Measurements from ENCODE around the gene TSPEAR.
"Not testable (repeated sequence)": the region's sequence is repeated elsewhere in the genome, so short reads cannot be mapped to it uniquely, and the experiment has no call there.

TSPEAR gene

GRCh38 chr21:44637018-44637850 lies 74.1 kb downstream of the TSPEAR start, which contains the start of gene KRTAP10-10:
TSS of gene KRTAP10-10 (plus strand) at chr21:44637356. CDS start at chr21:44637418, 62 bp downstream.
- Mint-ChIP-seq H3K4me1 (ENCODE audit: low read depth) (no peaks in the 10 kb centered on the region), H3K27ac (no peak within 1 kb of the TSS), H3K9me3 (ENCODE audit: low read depth) (peaks cover 11% of the 10 kb centered on the region), H3K36me3 (peaks cover 12% of the 10 kb centered on the region), H3K27me3 (no peaks in the 10 kb centered on the region), H3K4me3 (no peak within 1 kb of the TSS)

- Mint-ChIP-seq H3K4me1 (ENCODE audit: low read depth) (no peaks in the 10 kb centered on the region), H3K36me3 (peaks cover 13% of the 10 kb centered on the region), H3K4me3 (no peak overlapping the region), H3K27me3 (no peaks in the 10 kb centered on the region), H3K9me3 (ENCODE audit: low read depth) (peaks cover 18% of the 10 kb centered on the region), H3K27ac (no peak overlapping the region)
These were observed 75.0 kb downstream of the TSPEAR start for GRCh38 chr21:44636209-44637017.

GRCh38 chr21:44632067-44632466 lies 79.3 kb downstream of the TSPEAR start:
- Mint-ChIP-seq H3K4me3 (no peak overlapping the region), H3K27ac (no peak overlapping the region), H3K36me3 (peaks cover 16% of the 10 kb centered on the region), H3K27me3 (no peaks in the 10 kb centered on the region), H3K4me1 (ENCODE audit: low read depth) (peaks cover 24% of the 10 kb centered on the region), H3K9me3 (ENCODE audit: low read depth) (peaks cover 17% of the 10 kb centered on the region)

GRCh38 chr21:44630440-44630839 lies 80.9 kb downstream of the TSPEAR start:
- Mint-ChIP-seq H3K36me3 (peaks cover 16% of the 10 kb centered on the region), H3K4me1 (ENCODE audit: low read depth) (peaks cover 35% of the 10 kb centered on the region), H3K27ac (peak overlapping the region; percentile 86), H3K27me3 (no peaks in the 10 kb centered on the region), H3K9me3 (ENCODE audit: low read depth) (peaks cover 17% of the 10 kb centered on the region), H3K4me3 (peak overlapping the region; percentile 43)

GRCh38 chr21:44628707-44629391 lies 82.5 kb downstream of the TSPEAR start:
- peaks cover 36% of the 10 kb centered on the region for H3K4me1 Mint-ChIP-seq (ENCODE audit: low read depth)
- H3K36me3 Mint-ChIP-seq = peaks cover 24% of the 10 kb centered on the region
- H3K4me3 Mint-ChIP-seq = no peak overlapping the region
- peaks cover 24% of the 10 kb centered on the region for H3K9me3 Mint-ChIP-seq (ENCODE audit: low read depth)
- H3K27me3 Mint-ChIP-seq = no peaks in the 10 kb centered on the region
- H3K27ac Mint-ChIP-seq = no peak overlapping the region

- H3K4me1 Mint-ChIP-seq (ENCODE audit: low read depth) = peaks cover 36% of the 10 kb centered on the region
- not testable (repeated sequence) for H3K4me3 Mint-ChIP-seq, H3K27ac Mint-ChIP-seq, H3K27me3 Mint-ChIP-seq
- H3K36me3 Mint-ChIP-seq = peaks cover 24% of the 10 kb centered on the region
- H3K9me3 Mint-ChIP-seq (ENCODE audit: low read depth) = peaks cover 34% of the 10 kb centered on the region
These were observed 83.5 kb downstream of the TSPEAR start for GRCh38 chr21:44627831-44628233.

GRCh38 chr21:44627181-44627822 lies 84.1 kb downstream of the TSPEAR start:
- not testable (repeated sequence) for H3K27me3 Mint-ChIP-seq, H3K27ac Mint-ChIP-seq
- H3K4me3 Mint-ChIP-seq = peak overlapping the region; percentile 27
- H3K9me3 Mint-ChIP-seq (ENCODE audit: low read depth) = peaks cover 38% of the 10 kb centered on the region
- H3K4me1 Mint-ChIP-seq (ENCODE audit: low read depth) = peaks cover 36% of the 10 kb centered on the region
- H3K36me3 Mint-ChIP-seq = peaks cover 28% of the 10 kb centered on the region

GRCh38 chr21:44626673-44627143 lies 84.7 kb downstream of the TSPEAR start, which contains the start of gene KRTAP10-9:
TSS of gene KRTAP10-9 (plus strand) at chr21:44627093. CDS start at chr21:44627172, 79 bp downstream.
- Mint-ChIP-seq H3K27me3 (no peaks in the 10 kb centered on the region), H3K36me3 (peaks cover 27% of the 10 kb centered on the region), H3K4me1 (ENCODE audit: low read depth) (peaks cover 36% of the 10 kb centered on the region), H3K27ac (peak within 1 kb of the TSS; percentile 34), H3K9me3 (ENCODE audit: low read depth) (peaks cover 34% of the 10 kb centered on the region), H3K4me3 (peak within 1 kb of the TSS; percentile 27)

GRCh38 chr21:44626262-44626661 lies 85.1 kb downstream of the TSPEAR start:
- Mint-ChIP-seq H3K36me3 (peaks cover 26% of the 10 kb centered on the region), H3K4me1 (ENCODE audit: low read depth) (peaks cover 36% of the 10 kb centered on the region), H3K4me3 (no peak overlapping the region), H3K27me3 (no peaks in the 10 kb centered on the region), H3K27ac (peak overlapping the region; percentile 34), H3K9me3 (ENCODE audit: low read depth) (peaks cover 32% of the 10 kb centered on the region)

- peaks cover 29% of the 10 kb centered on the region for H3K9me3 Mint-ChIP-seq (ENCODE audit: low read depth)
- H3K27me3 Mint-ChIP-seq = no peaks in the 10 kb centered on the region
- peaks cover 23% of the 10 kb centered on the region for H3K36me3 Mint-ChIP-seq
- no peak overlapping the region for H3K27ac Mint-ChIP-seq
- H3K4me1 Mint-ChIP-seq (ENCODE audit: low read depth) = peaks cover 34% of the 10 kb centered on the region
- no peak overlapping the region for H3K4me3 Mint-ChIP-seq
These were observed 85.6 kb downstream of the TSPEAR start for GRCh38 chr21:44625756-44626155.

GRCh38 chr21:44623575-44623974 lies 87.8 kb downstream of the TSPEAR start:
- Mint-ChIP-seq H3K4me1 (ENCODE audit: low read depth) (peaks cover 38% of the 10 kb centered on the region), H3K27me3 (no peaks in the 10 kb centered on the region), H3K36me3 (peaks cover 36% of the 10 kb centered on the region), H3K9me3 (ENCODE audit: low read depth) (peaks cover 42% of the 10 kb centered on the region), H3K27ac (no peak overlapping the region), H3K4me3 (no peak overlapping the region)

- peak overlapping the region; percentile 95 for H3K27ac Mint-ChIP-seq
These were observed 91.5 kb downstream of the TSPEAR start for GRCh38 chr21:44619886-44620285.

GRCh38 chr21:44618909-44619308 lies 92.5 kb downstream of the TSPEAR start:
- H3K36me3 Mint-ChIP-seq = peaks cover 28% of the 10 kb centered on the region
- peaks cover 36% of the 10 kb centered on the region for H3K9me3 Mint-ChIP-seq (ENCODE audit: low read depth)
- peak overlapping the region; percentile 75 for H3K4me3 Mint-ChIP-seq
- H3K4me1 Mint-ChIP-seq (ENCODE audit: low read depth) = peaks cover 52% of the 10 kb centered on the region
- no peaks in the 10 kb centered on the region for H3K27me3 Mint-ChIP-seq
- peak overlapping the region; percentile 95 for H3K27ac Mint-ChIP-seq

More at GRCh38 chr21:44619886-44620285, 91.5 kb downstream of the TSPEAR start:
- Mint-ChIP-seq H3K27me3 (no peaks in the 10 kb centered on the region), H3K4me1 (ENCODE audit: low read depth) (peaks cover 50% of the 10 kb centered on the region), H3K4me3 (no peak overlapping the region), H3K9me3 (ENCODE audit: low read depth) (peaks cover 42% of the 10 kb centered on the region), H3K36me3 (peaks cover 36% of the 10 kb centered on the region)

GRCh38 chr21:44618504-44618903 lies 92.9 kb downstream of the TSPEAR start:
- H3K27ac Mint-ChIP-seq = peak overlapping the region; percentile 95
- H3K36me3 Mint-ChIP-seq = peaks cover 27% of the 10 kb centered on the region
- H3K27me3 Mint-ChIP-seq = no peaks in the 10 kb centered on the region
- H3K4me3 Mint-ChIP-seq = peak overlapping the region; percentile 75
- peaks cover 52% of the 10 kb centered on the region for H3K4me1 Mint-ChIP-seq (ENCODE audit: low read depth)
- peaks cover 32% of the 10 kb centered on the region for H3K9me3 Mint-ChIP-seq (ENCODE audit: low read depth)

Data from activated naive CD8-positive, alpha-beta T cell (primary cell).